Hindlimb muscle (tissue), 1 donor: ENCODE measurements around the gene SLC35E4. TPM values are rescaled to one million over a fixed set of nuclear protein-coding genes. Genes with fewer than 3 reads are reported as not detected.
"Not testable (repeated sequence)": the region's sequence is repeated elsewhere in the genome, so short reads cannot be mapped to it uniquely, and the experiment has no call there.

Experiments used
- DNase-seq: peaks from one replicate; pipeline ENCODE4 v3.0.0-alpha.2; 2013
- polyA plus RNA-seq: library from polyadenylated mRNA; unstranded; fragments of 120-200 nt; gene quantifications from one replicate; pipeline ENCODE4 v1.2.1, GENCODE V29; 2013; ENCODE audit not compliant: insufficient read length

Gene SLC35E4
- polyA plus RNA-seq, 1 donor = 3.1 TPM

GRCh38 chr22:30612789-30613188 is 22.8 kb upstream of the SLC35E4 start:
- DNase-seq = no peak

- no peak for DNase-seq
Observed at GRCh38 chr22:30614268-30614667, 21.3 kb upstream of the SLC35E4 start.

GRCh38 chr22:30614879-30615278 is 20.7 kb upstream of the SLC35E4 start:
- no peak for DNase-seq

- DNase-seq = no peak
Observed at GRCh38 chr22:30615543-30615954, 20.0 kb upstream of the SLC35E4 start.

- no peak for DNase-seq
Observed at GRCh38 chr22:30617819-30618218, 17.8 kb upstream of the SLC35E4 start.

GRCh38 chr22:30619909-30620308 is 15.7 kb upstream of the SLC35E4 start:
- not testable (repeated sequence) for DNase-seq

GRCh38 chr22:30626413-30626812 is 9.2 kb upstream of the SLC35E4 start:
- no peak for DNase-seq

- no peak for DNase-seq
Observed at GRCh38 chr22:30627471-30627870, 8.1 kb upstream of the SLC35E4 start.

GRCh38 chr22:30628491-30628890 is 7.1 kb upstream of the SLC35E4 start:
- no peak for DNase-seq

- not testable (repeated sequence) for DNase-seq
Observed at GRCh38 chr22:30631469-30631868, 4.1 kb upstream of the SLC35E4 start.

- peak; percentile 80 for DNase-seq
Observed at GRCh38 chr22:30634471-30635233, 929 bp upstream of the SLC35E4 start.

- no peak for DNase-seq
Observed at GRCh38 chr22:30636226-30637077, 871 bp downstream of the SLC35E4 start.

- no peak for DNase-seq
Observed at GRCh38 chr22:30637701-30638114, 2.1 kb downstream of the SLC35E4 start.

GRCh38 chr22:30640361-30640760 is 4.8 kb downstream of the SLC35E4 start:
- no peak for DNase-seq

- no peak for DNase-seq
Observed at GRCh38 chr22:30640839-30641430, 5.4 kb downstream of the SLC35E4 start.

GRCh38 chr22:30643055-30643875 is 7.7 kb downstream of the SLC35E4 start:
- DNase-seq = no peak

- DNase-seq = no peak
Observed at GRCh38 chr22:30646518-30647160, 11.1 kb downstream of the SLC35E4 start.

GRCh38 chr22:30647536-30647935 is 12.0 kb downstream of the SLC35E4 start:
- no peak for DNase-seq

GRCh38 chr22:30648825-30649224 is 13.2 kb downstream of the SLC35E4 start:
- no peak for DNase-seq

- DNase-seq = no peak
Observed at GRCh38 chr22:30649430-30650007, 13.9 kb downstream of the SLC35E4 start.

GRCh38 chr22:30650508-30651116 is 15.0 kb downstream of the SLC35E4 start:
- DNase-seq = no peak
